GM12873 (cell line): ENCODE measurements around the gene FNDC10.
A peak's percentile ranks its signal among the peaks of the same experiment; 100 is the strongest.

Experiments used
- TF ChIP-seq, protein P1 (sequence below): IDR thresholded peaks from 2 replicates; pipeline ENCODE4 v1.5.1; 2012; ENCODE audit warnings: low read depth, mild to moderate bottlenecking, moderate library complexity, low read length, control low read depth; ENCODE audit not compliant: insufficient read depth; ENCODE audit errors: missing control alignments

The FNDC10 gene

DNA sequence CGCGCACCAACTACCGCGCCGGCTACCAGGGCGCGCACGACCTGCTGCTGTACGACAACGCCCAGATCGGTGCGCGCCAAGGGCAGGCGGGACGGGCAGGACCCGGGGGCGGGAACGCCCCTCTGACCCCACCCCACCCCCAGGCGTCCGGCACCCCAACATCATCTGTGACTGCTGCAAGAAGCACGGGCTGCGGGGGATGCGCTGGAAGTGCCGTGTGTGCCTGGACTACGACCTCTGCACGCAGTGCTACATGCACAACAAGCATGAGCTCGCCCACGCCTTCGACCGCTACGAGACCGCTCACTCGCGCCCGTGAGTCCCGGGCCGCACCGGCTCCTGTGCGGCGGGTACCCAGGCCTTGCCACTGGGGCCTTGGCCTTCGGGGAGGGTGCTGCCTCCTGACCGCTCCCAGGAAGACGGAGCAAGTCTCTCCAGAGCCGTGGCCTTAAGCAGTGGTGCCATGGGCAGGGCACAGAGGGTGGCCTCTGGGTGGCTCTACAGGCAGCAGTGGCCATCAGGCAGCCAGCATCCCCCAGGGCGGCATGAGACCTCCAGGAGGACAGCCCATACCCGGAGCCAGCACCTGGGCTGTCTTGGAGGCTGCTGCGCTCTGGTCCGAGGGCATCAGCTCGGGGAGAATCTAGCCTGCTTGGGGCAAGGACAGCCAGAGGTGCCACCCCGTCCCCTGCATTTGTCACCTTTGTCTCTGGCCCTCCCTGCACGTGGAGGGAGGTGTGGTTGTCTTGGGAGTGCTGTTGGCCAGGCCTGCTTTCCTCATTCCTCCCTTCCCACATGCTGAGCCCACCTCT lies 23.9 kb upstream of the FNDC10 start:
- TF ChIP-seq, protein P1, sequence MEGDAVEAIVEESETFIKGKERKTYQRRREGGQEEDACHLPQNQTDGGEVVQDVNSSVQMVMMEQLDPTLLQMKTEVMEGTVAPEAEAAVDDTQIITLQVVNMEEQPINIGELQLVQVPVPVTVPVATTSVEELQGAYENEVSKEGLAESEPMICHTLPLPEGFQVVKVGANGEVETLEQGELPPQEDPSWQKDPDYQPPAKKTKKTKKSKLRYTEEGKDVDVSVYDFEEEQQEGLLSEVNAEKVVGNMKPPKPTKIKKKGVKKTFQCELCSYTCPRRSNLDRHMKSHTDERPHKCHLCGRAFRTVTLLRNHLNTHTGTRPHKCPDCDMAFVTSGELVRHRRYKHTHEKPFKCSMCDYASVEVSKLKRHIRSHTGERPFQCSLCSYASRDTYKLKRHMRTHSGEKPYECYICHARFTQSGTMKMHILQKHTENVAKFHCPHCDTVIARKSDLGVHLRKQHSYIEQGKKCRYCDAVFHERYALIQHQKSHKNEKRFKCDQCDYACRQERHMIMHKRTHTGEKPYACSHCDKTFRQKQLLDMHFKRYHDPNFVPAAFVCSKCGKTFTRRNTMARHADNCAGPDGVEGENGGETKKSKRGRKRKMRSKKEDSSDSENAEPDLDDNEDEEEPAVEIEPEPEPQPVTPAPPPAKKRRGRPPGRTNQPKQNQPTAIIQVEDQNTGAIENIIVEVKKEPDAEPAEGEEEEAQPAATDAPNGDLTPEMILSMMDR: no peak

DNA sequence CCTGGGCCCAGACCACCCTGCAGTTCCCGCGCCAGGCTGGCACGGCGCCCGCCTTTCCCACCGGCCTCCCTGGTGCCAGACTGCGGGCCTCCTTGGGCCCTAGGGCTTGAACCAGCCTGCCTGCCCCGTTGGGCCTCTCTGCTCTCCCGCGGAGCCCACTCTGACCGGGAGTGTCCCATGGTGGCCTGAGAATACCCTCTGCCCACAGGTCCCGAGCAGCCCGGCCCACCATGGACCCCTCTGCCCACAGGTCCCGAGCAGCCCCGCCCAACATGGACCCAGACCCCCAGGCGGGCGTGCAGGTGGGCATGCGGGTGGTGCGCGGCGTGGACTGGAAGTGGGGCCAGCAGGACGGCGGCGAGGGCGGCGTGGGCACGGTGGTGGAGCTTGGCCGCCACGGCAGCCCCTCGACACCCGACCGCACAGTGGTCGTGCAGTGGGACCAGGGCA lies 23.3 kb upstream of the FNDC10 start:
- TF ChIP-seq, protein P1: no peak

DNA sequence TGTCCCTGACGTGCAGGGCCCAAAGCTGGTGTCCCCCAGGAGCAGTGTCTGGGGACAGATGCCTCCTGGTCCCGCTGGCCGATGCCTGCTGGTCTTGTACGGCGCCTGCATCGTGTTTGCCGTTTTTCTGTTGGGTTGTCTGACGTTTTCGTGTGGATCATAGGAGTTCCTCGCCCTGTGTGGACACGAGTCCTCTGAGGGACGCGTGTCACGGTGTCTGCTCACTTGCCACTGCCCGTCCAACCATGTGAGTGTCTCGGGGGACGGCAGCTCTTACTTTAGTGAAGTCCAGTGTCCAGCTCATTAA lies 22.8 kb upstream of the FNDC10 start:
- TF ChIP-seq, protein P1: no peak

DNA sequence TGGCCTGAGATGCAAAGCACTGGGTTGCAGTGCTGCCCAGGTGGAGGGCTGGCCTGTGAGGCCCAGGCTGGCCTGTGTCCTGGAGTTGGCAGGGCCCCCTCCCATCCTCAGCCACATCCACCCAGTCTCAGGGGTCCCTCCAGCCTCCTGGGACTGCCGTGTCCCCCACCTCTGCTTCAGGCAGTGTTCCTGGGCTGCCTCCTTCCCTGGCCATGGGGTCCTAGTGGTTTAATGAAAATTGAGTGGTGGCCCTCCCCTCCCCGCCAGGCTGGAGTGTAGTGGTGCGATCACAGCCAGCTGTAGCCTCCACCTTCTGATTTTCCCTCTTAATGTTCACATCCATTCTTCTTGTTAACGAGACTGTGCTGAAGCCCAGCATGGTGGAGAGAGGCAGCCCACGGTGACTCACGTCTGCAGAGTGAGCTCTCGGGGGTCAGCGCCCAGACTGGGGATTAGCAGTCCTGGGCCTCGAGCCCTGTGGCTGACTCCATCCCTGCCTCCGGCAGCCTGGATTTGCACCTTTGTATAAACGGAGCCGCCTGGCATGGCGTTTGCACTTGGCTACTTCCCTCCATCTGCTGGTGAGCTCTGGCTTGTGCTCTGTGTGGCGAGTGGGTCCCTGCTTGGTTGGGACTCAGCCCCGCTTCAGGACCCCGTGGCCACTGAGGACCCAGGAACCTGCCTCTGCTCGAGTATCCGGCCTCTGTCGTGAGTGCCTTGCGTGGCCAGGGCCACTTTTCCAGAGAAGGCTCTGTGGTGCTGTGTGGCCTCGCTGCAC lies 22.3 kb upstream of the FNDC10 start:
- TF ChIP-seq, protein P1: no peak

DNA sequence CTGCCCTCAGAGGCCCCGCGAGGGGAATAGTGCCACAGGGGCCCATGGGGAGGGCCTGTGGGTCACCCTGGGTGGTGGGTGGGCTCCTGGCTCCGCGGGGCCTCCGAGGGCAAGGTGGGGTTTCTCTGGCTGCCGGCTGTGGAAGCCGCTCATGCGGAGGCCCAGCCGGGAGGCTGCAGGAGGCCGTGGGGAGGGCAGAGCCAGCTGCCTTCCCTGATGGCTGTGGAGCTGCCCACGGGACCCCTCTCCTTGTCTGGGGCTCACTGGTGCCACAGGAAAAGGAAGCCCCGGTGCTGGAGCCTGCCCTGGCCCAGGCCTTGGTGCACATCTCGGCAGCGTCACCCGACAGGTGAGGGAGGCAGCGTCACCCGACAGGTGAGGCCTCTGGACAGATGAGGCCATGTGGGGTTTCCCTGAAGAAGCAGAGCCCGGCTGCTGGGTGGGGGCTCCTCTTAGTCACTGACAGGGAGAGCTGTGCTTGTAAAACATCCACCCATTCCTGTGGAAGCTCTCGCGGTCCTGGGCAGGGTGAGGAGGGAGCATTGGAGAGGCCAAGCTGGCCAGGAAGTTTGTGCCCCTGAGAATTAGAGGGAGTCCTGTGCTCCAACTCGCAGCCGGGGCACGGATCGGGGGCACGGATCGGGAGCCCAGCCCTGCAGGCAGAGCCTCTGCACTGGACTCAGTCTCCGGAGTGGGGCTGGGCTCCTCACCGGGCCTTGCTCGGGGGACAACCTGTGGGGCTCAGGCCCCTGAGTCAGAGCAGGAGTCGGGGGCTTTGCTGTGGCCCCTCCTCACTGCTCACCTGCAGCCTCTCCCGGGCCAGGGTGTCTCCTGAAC lies 21.5 kb upstream of the FNDC10 start:
- TF ChIP-seq, protein P1: no peak

DNA sequence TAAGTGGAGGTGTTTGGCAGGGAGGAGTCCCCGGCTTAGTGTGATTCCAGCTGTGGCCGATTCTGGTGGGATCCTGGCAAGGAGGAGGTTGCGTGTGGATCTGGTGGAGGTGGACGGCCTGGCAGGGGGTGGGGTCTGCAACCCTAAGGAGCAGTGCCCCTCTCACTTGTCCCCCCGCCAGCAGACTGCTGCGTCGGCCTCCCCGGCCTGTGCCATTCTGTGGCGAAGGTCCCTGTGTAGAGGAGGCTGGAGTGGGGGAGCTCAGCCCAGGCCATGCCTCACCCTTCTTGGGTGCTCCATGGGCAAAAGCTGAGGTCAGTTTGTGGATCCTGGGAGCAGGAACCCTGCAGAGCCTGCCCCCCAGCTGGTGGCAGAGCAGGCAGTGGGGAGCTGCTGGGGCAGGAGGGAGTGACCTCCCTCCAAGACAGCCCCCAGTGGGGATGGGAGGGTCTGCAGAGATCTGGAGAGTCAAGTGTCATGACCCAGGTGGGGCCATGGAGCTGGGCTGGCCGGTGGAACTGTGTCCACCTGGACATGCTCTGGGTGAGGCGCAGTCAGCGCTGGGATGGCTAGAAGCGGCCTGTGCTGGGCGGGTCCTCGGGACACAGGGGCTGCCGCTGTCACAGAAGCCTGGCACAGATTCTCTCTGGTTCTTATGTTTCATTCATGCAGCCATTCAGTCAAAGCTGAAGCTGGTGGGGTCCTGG lies 20.7 kb upstream of the FNDC10 start:
- TF ChIP-seq, protein P1: no peak

DNA sequence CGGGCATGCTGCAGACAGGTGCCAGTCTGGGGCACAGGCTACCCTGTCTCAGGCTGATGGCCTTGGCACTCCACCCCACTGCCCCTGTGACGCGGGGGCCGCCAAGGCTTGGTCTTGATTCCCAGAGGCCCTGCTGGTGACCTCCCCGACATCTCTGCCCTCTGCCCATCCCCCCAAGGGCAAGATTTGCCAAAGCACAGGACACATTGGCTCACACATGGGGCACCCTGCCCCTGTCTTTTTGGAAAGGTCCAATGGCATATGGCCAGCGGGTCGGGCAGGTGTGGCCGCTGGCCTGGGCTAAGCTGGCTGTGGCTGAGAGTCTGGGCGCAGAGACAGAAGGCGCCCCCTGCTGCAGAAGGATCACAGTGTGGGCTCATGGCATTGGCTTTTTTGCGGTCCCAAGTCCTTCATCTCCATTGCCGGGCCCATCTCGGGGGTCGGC lies 20.0 kb upstream of the FNDC10 start:
- TF ChIP-seq, protein P1: peak; percentile 46
